IMR-90 (cell line): ENCODE measurements around the gene GLT1D1. TPM values are rescaled to one million over a fixed set of nuclear protein-coding genes. Genes with fewer than 3 reads are reported as not detected.

Experiments used
- ATAC-seq: fragments of 200-7000 bp; cut with Tn5 transposase; 2 replicates; pipeline ENCODE4 v1.9.1; 2020; ENCODE audit warnings: low read depth, mild to moderate bottlenecking, moderate library complexity
- BruUV-seq: library from RNA; stranded (reverse); fragments of 400-500 nt; replicated peaks from 2 replicates; lab custom pipeline; 2021; lab: Mats Ljungman, UMichigan
- CTCF ChIA-PET: fragments of 300-600 bp; formaldehyde crosslinking; extraction: SDS; loops from one replicate; lab custom pipeline; 2021; ENCODE audit warnings: antibody characterized with exemption; lab: Yijun Ruan, JAX
- POLR2A ChIA-PET: fragments of 300-600 bp; sonication (Branson Sonifier 250); formaldehyde crosslinking; loops from one replicate; lab custom pipeline; 2022; ENCODE audit warnings: antibody characterized with exemption; ENCODE audit not compliant: unreplicated experiment; lab: Charles Lee
- DNase-seq: peaks from one replicate; pipeline ENCODE4 v3.0.0; 2013
- H2AFZ ChIP-seq: replicated peaks from 2 replicates; pipeline ENCODE3; 2013; ENCODE audit warnings: low read length, mild to moderate bottlenecking; ENCODE audit not compliant: poor library complexity
- H2AK5ac ChIP-seq: 2 replicates; pipeline ENCODE4 v1.6.1; 2013; ENCODE audit warnings: low read depth, low read length, inconsistent platforms
- H2AK9ac ChIP-seq: replicated peaks from 2 replicates; pipeline ENCODE3; 2013; ENCODE audit warnings: mild to moderate bottlenecking, low read depth, low read length, moderate library complexity; ENCODE audit not compliant: poor library complexity
- H2BK120ac ChIP-seq: 2 replicates; pipeline ENCODE4 v1.6.1; 2013; ENCODE audit warnings: low read depth, low read length, inconsistent platforms
- H2BK15ac ChIP-seq: 3 replicates; pipeline ENCODE4 v1.6.1; 2013; ENCODE audit warnings: low read depth, low read length, inconsistent platforms
- H2BK20ac ChIP-seq: 2 replicates; pipeline ENCODE4 v1.6.1; 2013; ENCODE audit warnings: low read depth, mild to moderate bottlenecking, inconsistent platforms, low read length, moderate library complexity
- H2BK5ac ChIP-seq: 2 replicates; pipeline ENCODE4 v1.6.1; 2013; ENCODE audit warnings: mild to moderate bottlenecking, low read depth, low read length, inconsistent platforms; ENCODE audit not compliant: poor library complexity, severe bottlenecking
- H3K14ac ChIP-seq: replicated peaks from 2 replicates; pipeline ENCODE4 v1.6.1; 2013; ENCODE audit warnings: low read depth, low read length, inconsistent platforms
- H3K18ac ChIP-seq: 2 replicates; pipeline ENCODE4 v1.6.1; 2013; ENCODE audit warnings: low read depth, low read length, control low read depth
- H3K23ac ChIP-seq: 2 replicates; pipeline ENCODE4 v1.6.1; 2013; ENCODE audit warnings: low read depth, low read length, inconsistent platforms
- H3K27ac ChIP-seq: 2 replicates; pipeline ENCODE4 v1.5.1; 2013; ENCODE audit warnings: mild to moderate bottlenecking, control low read depth, low read length; ENCODE audit not compliant: insufficient read depth
- H3K27me3 ChIP-seq: 2 replicates; pipeline ENCODE4 v1.6.1; 2013; ENCODE audit warnings: low read length; ENCODE audit not compliant: control insufficient read depth, insufficient read depth
- H3K36me3 ChIP-seq: 2 replicates; pipeline ENCODE4 v1.6.1; 2013; ENCODE audit warnings: low read length, mixed read lengths; ENCODE audit not compliant: control insufficient read depth, insufficient read depth
- H3K4ac ChIP-seq: 2 replicates; pipeline ENCODE4 v1.6.1; 2013; ENCODE audit warnings: low read depth, low read length, inconsistent platforms
- H3K4me1 ChIP-seq: 2 replicates; pipeline ENCODE4 v1.6.1; 2013; ENCODE audit warnings: low read length, mixed read lengths; ENCODE audit not compliant: control insufficient read depth, insufficient read depth
- H3K4me2 ChIP-seq: 2 replicates; pipeline ENCODE4 v1.6.1; 2013; ENCODE audit warnings: low read depth, mild to moderate bottlenecking, control low read depth, low read length, moderate library complexity
- H3K4me3 ChIP-seq: 2 replicates; pipeline ENCODE4 v1.5.1; 2013; ENCODE audit warnings: low read depth, mild to moderate bottlenecking, control low read depth, low read length, moderate library complexity; ENCODE audit not compliant: insufficient read depth
- H3K56ac ChIP-seq: 2 replicates; pipeline ENCODE4 v1.6.1; 2013; ENCODE audit warnings: low read length, inconsistent platforms; ENCODE audit not compliant: insufficient read depth; ENCODE audit errors: extremely low read depth
- H3K79me1 ChIP-seq, 2 experiments: 2 replicates each; pipeline ENCODE4 v1.6.1; 2013; ENCODE audit warnings: low read length in 2 of 2, inconsistent platforms in 1 of 2, low read depth in 1 of 2
- H3K9ac ChIP-seq: 2 replicates; pipeline ENCODE4 v1.6.1; 2013; ENCODE audit warnings: low read depth, low read length, control low read depth
- H3K9me1 ChIP-seq: 2 replicates; pipeline ENCODE4 v1.6.1; 2013; ENCODE audit warnings: low read length, inconsistent platforms; ENCODE audit not compliant: insufficient read depth
- H3K9me3 ChIP-seq: 2 replicates; pipeline ENCODE4 v1.6.1; 2013; ENCODE audit warnings: low read length; ENCODE audit not compliant: control insufficient read depth, insufficient read depth
- H4K20me1 ChIP-seq: 2 replicates; pipeline ENCODE4 v1.6.1; 2013; ENCODE audit warnings: low read length, inconsistent platforms; ENCODE audit not compliant: insufficient read depth
- H4K5ac ChIP-seq: 2 replicates; pipeline ENCODE4 v1.6.1; 2013; ENCODE audit warnings: mild to moderate bottlenecking, low read depth, low read length, control low read depth
- H4K8ac ChIP-seq, 2 experiments: 2 replicates each; pipeline ENCODE4 v1.6.1; 2013; ENCODE audit warnings: low read depth in 2 of 2, low read length in 2 of 2, control low read depth in 1 of 2, inconsistent platforms in 1 of 2
- H4K91ac ChIP-seq: 2 replicates; pipeline ENCODE4 v1.6.1; 2013; ENCODE audit warnings: low read depth, low read length, inconsistent platforms; ENCODE audit not compliant: insufficient read depth
- BHLHE40 ChIP-seq: fragments of 150-350 bp; IDR thresholded peaks from 2 replicates; pipeline ENCODE4 v1.6.1; 2016; ENCODE audit warnings: mild to moderate bottlenecking, low read depth, low read length
- CEBPB ChIP-seq: IDR thresholded peaks from 2 replicates; pipeline ENCODE4 v1.6.1; 2012; ENCODE audit warnings: low read depth, low read length, improper control_type of control experiment
- CHD1 ChIP-seq: IDR thresholded peaks from 2 replicates; pipeline ENCODE4 v1.6.1; 2012; ENCODE audit warnings: low read depth, low read length, improper control_type of control experiment
- CTCF ChIP-seq: conservative IDR thresholded peaks from 2 replicates; pipeline ENCODE4 v1.5.1; 2012; ENCODE audit warnings: mild to moderate bottlenecking, low read depth, low read length, improper control_type of control experiment
- ELK1 ChIP-seq: fragments of 150-350 bp; IDR thresholded peaks from 2 replicates; pipeline ENCODE4 v1.6.1; 2016; ENCODE audit warnings: low read depth, mild to moderate bottlenecking, low read length, moderate library complexity, borderline replicate concordance
- FOS ChIP-seq: fragments of 150-350 bp; IDR thresholded peaks from 2 replicates; pipeline ENCODE4 v1.6.1; 2016; ENCODE audit warnings: low read depth, low read length
- MAFK ChIP-seq: IDR thresholded peaks from 2 replicates; pipeline ENCODE4 v1.6.1; 2012; ENCODE audit warnings: low read depth, low read length, improper control_type of control experiment
- MAZ ChIP-seq: IDR thresholded peaks from 2 replicates; pipeline ENCODE4 v1.6.1; 2012; ENCODE audit warnings: low read depth, mild to moderate bottlenecking, low read length, improper control_type of control experiment, moderate library complexity, borderline replicate concordance
- MXI1 ChIP-seq: IDR thresholded peaks from 2 replicates; pipeline ENCODE4 v1.6.1; 2012; ENCODE audit warnings: low read depth, mild to moderate bottlenecking, low read length, moderate library complexity, borderline replicate concordance
- NFE2L2 ChIP-seq: fragments of 150-350 bp; IDR thresholded peaks from 2 replicates; pipeline ENCODE4 v1.6.1; 2016; ENCODE audit warnings: low read depth, mild to moderate bottlenecking, low read length
- POLR2A ChIP-seq: IDR thresholded peaks from 2 replicates; pipeline ENCODE4 v1.6.1; 2012; ENCODE audit warnings: mild to moderate bottlenecking, low read depth, low read length
- RAD21 ChIP-seq: IDR thresholded peaks from 2 replicates; pipeline ENCODE4 v1.6.1; 2012; ENCODE audit warnings: low read length, improper control_type of control experiment
- RCOR1 ChIP-seq: IDR thresholded peaks from 2 replicates; pipeline ENCODE4 v1.6.1; 2012; ENCODE audit warnings: mild to moderate bottlenecking, low read length, improper control_type of control experiment; ENCODE audit not compliant: insufficient replicate concordance
- RFX5 ChIP-seq: IDR thresholded peaks from 2 replicates; pipeline ENCODE4 v1.8.0; 2012; ENCODE audit warnings: low read depth, mild to moderate bottlenecking, low read length, moderate library complexity
- SMC3 ChIP-seq: fragments of 150-350 bp; IDR thresholded peaks from 2 replicates; pipeline ENCODE4 v1.6.1; 2016; ENCODE audit warnings: low read depth, mild to moderate bottlenecking, antibody characterized with exemption, low read length, moderate library complexity
- USF2 ChIP-seq: fragments of 150-350 bp; IDR thresholded peaks from 2 replicates; pipeline ENCODE4 v1.6.1; 2017; ENCODE audit warnings: mild to moderate bottlenecking, antibody characterized with exemption, low read length, low read depth
- WGBS, 2 experiments: methylation state at CpG; one replicate each; pipeline versions ENCODE4 v1.1.5 to v1.1.7; 2013; ENCODE audit warnings: missing lambda C conversion rate in 2 of 2; ENCODE audit not compliant: insufficient read length in 1 of 2; ENCODE audit errors: extremely low coverage in 2 of 2; 5-methylcytosine and 5-hydroxymethylcytosine counted together
- dilution Hi-C: fragments of 300-500 bp; cut with HindIII; formaldehyde crosslinking; loops from one replicate; pipeline ENCODE4 v1.14.3; 2018; ENCODE audit warnings: low sequenced_read_pairs; ENCODE audit not compliant: unreplicated experiment
- in situ Hi-C: fragments of 300-500 bp; cut with MboI; formaldehyde crosslinking; loops from 3 replicates; pipeline ENCODE4 v1.14.3; 2019; ENCODE audit warnings: low sequenced_read_pairs, inconsistent platforms, mixed read lengths
- intact Hi-C: fragments of 100-400 bp; cut with micrococcal nuclease; formaldehyde crosslinking; loops from 2 replicates; pipeline ENCODE4 v1.10.0; 2022
- polyA plus RNA-seq, 3 experiments: library from polyadenylated mRNA; depleted of rRNA; stranded (reverse); fragments of >200 nt; gene quantifications; 2 replicates each; pipeline ENCODE4 v1.2.3, GENCODE V29; 2012; ENCODE audit warnings: low replicate concordance in 1 of 3
- total RNA-seq: library from RNA; depleted of rRNA; stranded (reverse); fragments of >200 nt; gene quantifications from 2 replicates; pipeline ENCODE4 v1.2.3, GENCODE V29; 2012

GLT1D1 gene
- total and polyA plus RNA-seq, 2 of the 4 experiments (the other 2 are of a cell fraction), result not detected

GRCh38 chr12:128842579-128842978 is 10.7 kb upstream of the GLT1D1 start:
- no peak overlapping the region for H4K5ac ChIP-seq
- no peak overlapping the region for H2BK5ac ChIP-seq
- no peak overlapping the region for H4K8ac ChIP-seq
- ChIA-PET CTCF (no interaction called here), POLR2A (no interaction called here)
- H3K14ac ChIP-seq, result no peak overlapping the region
- H3K4ac ChIP-seq, result no peak overlapping the region
- no peak overlapping the region for H4K91ac ChIP-seq
- H3K23ac ChIP-seq, result no peak overlapping the region
- no peak for TF ChIP-seq CTCF
- TF ChIP-seq RAD21, result no peak
- TF ChIP-seq MAZ, result no peak
- no peak for TF ChIP-seq NFE2L2
- no peak for TF ChIP-seq CHD1
- TF ChIP-seq MXI1, result no peak
- TF ChIP-seq CEBPB, result no peak
- no peak for TF ChIP-seq USF2
- TF ChIP-seq MAFK, result no peak
- no peak for TF ChIP-seq BHLHE40
- TF ChIP-seq POLR2A, result no peak
- no peak for TF ChIP-seq SMC3
- no peak for TF ChIP-seq FOS
- no peak for TF ChIP-seq RCOR1
- no peak for TF ChIP-seq RFX5
- TF ChIP-seq ELK1, result no peak
- no peak overlapping the region for H2BK20ac ChIP-seq
- no peak overlapping the region for H3K27ac ChIP-seq
- H2BK120ac ChIP-seq, result no peak overlapping the region
- dilution Hi-C loops, result no loop called here
- H2BK15ac ChIP-seq, result no peak overlapping the region
- H3K79me1 ChIP-seq, result no peaks in the 10 kb centered on the region
- H2AFZ ChIP-seq, result no peak overlapping the region
- no peak overlapping the region for H2AK5ac ChIP-seq
- 60% methylated on average over 2 of the region's 11 CpGs; no CpG with 5 or more reads in 1 of the 2 experiments for WGBS, 2 experiments
- no peak for DNase-seq
- H3K56ac ChIP-seq, result no peak overlapping the region
- H3K36me3 ChIP-seq, result no peaks in the 10 kb centered on the region
- H3K27me3 ChIP-seq, result no peaks in the 10 kb centered on the region
- intact Hi-C loops, result no loop called here
- no peak for ATAC-seq
- H3K4me1 ChIP-seq, result no peaks in the 10 kb centered on the region
- H3K4me2 ChIP-seq, result no peak overlapping the region
- H3K18ac ChIP-seq, result no peak overlapping the region
- no peak overlapping the region for H2AK9ac ChIP-seq
- H4K20me1 ChIP-seq, result no peaks in the 10 kb centered on the region
- no peaks in the 10 kb centered on the region for H3K9me1 ChIP-seq
- H3K4me3 ChIP-seq, result no peak overlapping the region
- H3K9ac ChIP-seq, result no peak overlapping the region
- in situ Hi-C loops, result no loop called here
- no peaks in the 10 kb centered on the region; the same call in 1 of the 2 replicates for H3K9me3 ChIP-seq
- BruUV-seq, result no TSS peak
